ENCODE data around the gene FBRSL1. TPM values are rescaled to one million over a fixed set of nuclear protein-coding genes. Genes with fewer than 3 reads are reported as not detected.

FBRSL1 gene
- total and polyA plus RNA-seq, 2 of the 8 experiments (the other 6 are each of a cell fraction or from before 2014, with no cell fraction given), result 18.4 to 109 TPM

- H3K4me2 ChIP-seq (ENCODE audit: insufficient read depth in 1 of 2, low read depth in 2 of 2, low read length in 2 of 2), result peak overlapping the region; percentile 69 to 83
- H3K36me3 ChIP-seq (ENCODE audit: control insufficient read depth in 2 of 4, insufficient read depth in 4 of 4, low read length in 3 of 4), result no peaks in the 10 kb centered on the region
- no peak overlapping the region for H2BK5ac ChIP-seq (ENCODE audit: low read depth, low read length)
- no peak overlapping the region for H4K91ac ChIP-seq (replicated peaks; ENCODE audit: insufficient read length, low read length)
- no peaks in the 10 kb centered on the region for H3K79me1 ChIP-seq (ENCODE audit: low read depth, low read length)
- H4K5ac ChIP-seq (ENCODE audit: insufficient read length, low read depth, low read length), result no peak overlapping the region
- ChIA-PET CTCF (ENCODE audit: partially characterized antibody) (interaction anchor here (0.9 to 2.1 kb wide), 4 partner anchors 10 to 136 kb away, joined by 4 to 9 read pairs (median 5); no protein-coding TSS in a partner anchor), POLR2A (ENCODE audit: partially characterized antibody) (interaction anchor here (0.9 to 3.2 kb wide), 4 partner anchors 9 to 29 kb away, joined by 3 to 9 read pairs (median 4); no protein-coding TSS in a partner anchor)
- H2BK20ac ChIP-seq (ENCODE audit: low read length), result no peak overlapping the region
- no peak overlapping the region for H3K4ac ChIP-seq (replicated peaks; ENCODE audit: insufficient read length, low read depth, low read length)
- no peak overlapping the region for H3K14ac ChIP-seq (ENCODE audit: insufficient read length)
- FAIRE-seq (no peak), DNase-seq (ENCODE audit: low read depth in 1 of 2, low spot score in 2 of 2) (no peak)
- no peak overlapping the region for H3K27ac ChIP-seq (ENCODE audit: low read depth, low read length)
- H3K23ac ChIP-seq (ENCODE audit: insufficient read length), result no peak overlapping the region
- H3K23me2 ChIP-seq (ENCODE audit: low read depth, low read length), result peaks cover 6% of the 10 kb centered on the region
- no peaks in the 10 kb centered on the region for H3K79me2 ChIP-seq (ENCODE audit: control insufficient read depth in 1 of 2, insufficient read depth in 2 of 2, low read length in 2 of 2)
- H2AK5ac ChIP-seq (ENCODE audit: low read depth, low read length), result no peak overlapping the region
- H3K4me1 ChIP-seq (replicated peaks in 1 of 4; ENCODE audit: control insufficient read depth in 3 of 4, insufficient read depth in 4 of 4, low read length in 3 of 4), result peaks cover 0 to 12% (median 9%) of the 10 kb centered on the region in 4 experiments; a peak in 5 of 7 replicates
- no peak overlapping the region; the same call in 1 of the 2 replicates for H2BK15ac ChIP-seq (ENCODE audit: low read length)
- WGBS, 2 experiments (ENCODE audit: extremely low coverage in 1 of 2, insufficient coverage in 1 of 2, insufficient read length in 1 of 2, insufficient replicate concordance in 2 of 2, low coverage in 1 of 2, low lambda C conversion rate in 2 of 2, missing lambda C conversion rate in 1 of 2), result 88% methylated on average over 29 of the region's 30 CpGs; no CpG with 5 or more reads in 1 of the 2 experiments
- H2BK12ac ChIP-seq (ENCODE audit: low read depth, low read length), result peak overlapping the region; percentile 23; the same call in 1 of the 2 replicates
- H2AFZ ChIP-seq (ENCODE audit: low read length), result no peak overlapping the region
- peaks cover 0 to 9% of the 10 kb centered on the region in 2 experiments for H4K20me1 ChIP-seq (replicated peaks in 1 of 2; ENCODE audit: control insufficient read depth in 1 of 2, insufficient read depth in 2 of 2, low read length in 2 of 2)
- peak overlapping the region in 3 of 4 experiments; percentile 36 to 58 (median 47); a peak in 7 of 8 replicates for H3K4me3 ChIP-seq (ENCODE audit: extremely low read depth in 1 of 4, insufficient read depth in 2 of 4, low read depth in 3 of 4, low read length in 4 of 4)
- H4K8ac ChIP-seq (ENCODE audit: extremely low read depth, insufficient read depth, low read length), result no peak overlapping the region
- peaks cover 38 to 93% (median 81%) of the 10 kb centered on the region in 4 experiments for H3K27me3 ChIP-seq (replicated peaks in 1 of 4; ENCODE audit: control insufficient read depth in 3 of 4, extremely low read depth in 1 of 4, insufficient read depth in 3 of 4, low read length in 3 of 4)
- H3K9ac ChIP-seq (replicated peaks in 1 of 4; ENCODE audit: extremely low read depth in 1 of 4, low read depth in 3 of 4, low read length in 3 of 4), result peak overlapping the region in 1 of 4 experiments; percentile 19; a peak in 1 of 7 replicates
- no peaks in the 10 kb centered on the region for H3K9me3 ChIP-seq (ENCODE audit: insufficient read depth in 2 of 2, low read depth in 1 of 2, low read length in 1 of 2)
- no peak overlapping the region for H2BK120ac ChIP-seq (replicated peaks; ENCODE audit: low read depth, low read length)
- H3K18ac ChIP-seq (ENCODE audit: extremely low read depth, low read length), result no peak overlapping the region
- H3K56ac ChIP-seq (replicated peaks; ENCODE audit: insufficient read length, low read depth, low read length), result no peak overlapping the region
- TF ChIP-seq GABPA (IDR thresholded peaks at IDR 0.05; ENCODE audit: borderline replicate concordance, insufficient read depth, low read length) (no peak), CHD2 (IDR thresholded peaks at IDR 0.05; ENCODE audit: low read length) (no peak), SRF (IDR thresholded peaks at IDR 0.05; ENCODE audit: low read depth, low read length) (no peak), SP4 (IDR thresholded peaks at IDR 0.05; ENCODE audit: low read length) (no peak), HDAC2 (IDR thresholded peaks at IDR 0.05; ENCODE audit: borderline replicate concordance in 1 of 2, low read depth in 2 of 2, low read length in 2 of 2) (no peak), HDAC6 (IDR thresholded peaks at IDR 0.05; ENCODE audit: low read depth, low read length) (no peak), SIRT6 (IDR thresholded peaks at IDR 0.05; ENCODE audit: low read length) (no peak), ZNF274 (IDR thresholded peaks at IDR 0.05; ENCODE audit: borderline replicate concordance, extremely low read depth, low read length) (no peak), NRF1 (IDR thresholded peaks at IDR 0.05; ENCODE audit: low read depth, low read length) (no peak), BCL11A (IDR thresholded peaks at IDR 0.05; ENCODE audit: low read depth in 2 of 2, low read length in 2 of 2) (no peak), JUND (IDR thresholded peaks at IDR 0.05; ENCODE audit: low read length) (no peak), CBX5 (IDR thresholded peaks at IDR 0.05; ENCODE audit: low read depth, low read length) (no peak)
Observed at GRCh38 chr12:132550830-132551640, 61.1 kb downstream of the FBRSL1 start.
